Panc1 (cell line): ENCODE data around the gene CALR. TPM values are rescaled to one million over a fixed set of nuclear protein-coding genes. Genes with fewer than 3 reads are reported as not detected.
"Not testable (repeated sequence)": the region's sequence is repeated elsewhere in the genome, so short reads cannot be mapped to it uniquely, and the experiment has no call there.

Experiments
- ATAC-seq: fragments of 200-7000 bp; cut with Tn5 transposase; 2 replicates; pipeline ENCODE4 v1.9.1; 2020; ENCODE audit warnings: mild to moderate bottlenecking, moderate library complexity
- BruUV-seq: library from RNA; stranded (reverse); fragments of 400-500 nt; replicated peaks from 2 replicates; lab custom pipeline; 2021; lab: Mats Ljungman, UMichigan
- CTCF ChIA-PET: fragments of 300-600 bp; sonication (Branson Sonifier 250); formaldehyde crosslinking; loops from one replicate; lab custom pipeline; 2022; ENCODE audit warnings: antibody characterized with exemption; lab: Charles Lee
- POLR2A ChIA-PET: fragments of 300-600 bp; sonication (Branson Sonifier 250); formaldehyde crosslinking; loops from one replicate; lab custom pipeline; 2022; ENCODE audit warnings: antibody characterized with exemption; lab: Charles Lee
- DNase-seq: peaks from one replicate; pipeline ENCODE4 v3.0.0-alpha.2; 2010; ENCODE audit warnings: low read depth, low spot score
- H3K27ac ChIP-seq: 2 replicates; pipeline ENCODE4 v1.5.1; 2011; ENCODE audit warnings: mild to moderate bottlenecking, low read length, inconsistent platforms
- H3K27me3 ChIP-seq: fragments of 200-500 bp; sonication (Bioruptor generic); 2 replicates; pipeline ENCODE4 v1.6.0; 2014; ENCODE audit warnings: low read length, inconsistent platforms; ENCODE audit not compliant: control insufficient read depth, insufficient read depth
- H3K36me3 ChIP-seq: fragments of 200-500 bp; sonication (Bioruptor generic); 2 replicates; pipeline ENCODE4 v1.5.1; 2014; ENCODE audit warnings: inconsistent platforms, mild to moderate bottlenecking, low read length, moderate library complexity; ENCODE audit not compliant: control insufficient read depth, insufficient read depth
- H3K4me1 ChIP-seq: 2 replicates; pipeline ENCODE4 v1.5.1; 2011; ENCODE audit warnings: inconsistent platforms, mild to moderate bottlenecking, low read length, moderate library complexity; ENCODE audit not compliant: control insufficient read depth, insufficient read depth
- H3K4me3 ChIP-seq, 2 experiments: 2 replicates each; pipeline ENCODE4 v1.5.1; 2011 to 2012; ENCODE audit warnings: low read depth in 2 of 2, low read length in 2 of 2, mild to moderate bottlenecking in 2 of 2, inconsistent platforms in 1 of 2, moderate library complexity in 1 of 2
- H3K9me3 ChIP-seq: fragments of 200-500 bp; sonication (Bioruptor generic); 2 replicates; pipeline ENCODE4 v1.5.1; 2014; ENCODE audit warnings: low read depth, mild to moderate bottlenecking, inconsistent platforms, low read length, moderate library complexity; ENCODE audit not compliant: control insufficient read depth, insufficient read depth
- CTCF ChIP-seq: fragments of 450-650 bp; IDR thresholded peaks from 2 replicates; pipeline ENCODE4 v1.5.1; 2017; ENCODE audit warnings: mild to moderate bottlenecking
- POLR2AphosphoS5 ChIP-seq: IDR thresholded peaks from 2 replicates; pipeline ENCODE4 v1.6.1; 2012; ENCODE audit warnings: mild to moderate bottlenecking, low read depth, low read length, moderate library complexity
- REST ChIP-seq, 2 experiments: IDR thresholded peaks; 2 replicates each; pipeline ENCODE4 v1.6.1; 2011 to 2012; ENCODE audit warnings: low read depth in 2 of 2, control low read depth in 1 of 2, low read length in 1 of 2, mild to moderate bottlenecking in 1 of 2, moderate library complexity in 1 of 2; ENCODE audit not compliant: insufficient read depth in 1 of 2
- SIN3A ChIP-seq: IDR thresholded peaks from 2 replicates; pipeline ENCODE4 v1.6.1; 2012; ENCODE audit warnings: low read depth, mild to moderate bottlenecking, low read length, moderate library complexity, borderline replicate concordance; ENCODE audit not compliant: insufficient read depth
- TCF7L2 ChIP-seq: IDR thresholded peaks from 2 replicates; pipeline ENCODE4 v1.6.1; 2011; ENCODE audit warnings: mild to moderate bottlenecking, low read depth, low read length, inconsistent platforms
- in situ Hi-C: cut with HindIII; loops from 2 replicates; pipeline ENCODE4 v1.10.0; 2016; ENCODE audit warnings: low sequenced_read_pairs, low pct_unique_long_range_greater_than_20kb
- intact Hi-C: fragments of 100-400 bp; cut with micrococcal nuclease; formaldehyde crosslinking; loops from one replicate; pipeline ENCODE4 v1.10.0; 2022; ENCODE audit not compliant: unreplicated experiment
- total RNA-seq: library from RNA; stranded (reverse); gene quantifications from one replicate; pipeline ENCODE4 v1.2.1, GENCODE V29; 2021; ENCODE audit not compliant: unreplicated experiment

The CALR gene
- total RNA-seq, 1 experiment from 2014 or later: 1,060 TPM

- H3K4me1 ChIP-seq: peaks cover 33% of the 10 kb centered on the region
- ChIA-PET CTCF (no interaction called here), POLR2A (interaction anchor here (0.5 kb wide), 1 partner anchor 9 kb away, joined by 3 read pairs; no protein-coding TSS in a partner anchor)
- H3K36me3 ChIP-seq: peaks cover 13% of the 10 kb centered on the region
- no peak for TF ChIP-seq SIN3A
- TF ChIP-seq POLR2AphosphoS5: 0 out of 2 replicates have a peak, but pooled peaks have one; percentile 25
- no peak for TF ChIP-seq TCF7L2
- no peak overlapping the region for H3K4me3 ChIP-seq
- in situ Hi-C loops (no loop called here), intact Hi-C loops (no loop called here)
- DNase-seq (no peak), ATAC-seq (no peak)
- no TSS peak for BruUV-seq
- no peaks in the 10 kb centered on the region for H3K9me3 ChIP-seq
- no peak overlapping the region for H3K27ac ChIP-seq
- no peaks in the 10 kb centered on the region for H3K27me3 ChIP-seq
Measured at GRCh38 chr19:12949363-12950283, 11.2 kb downstream of the CALR start.

GRCh38 chr19:12952050-12952449, 13.6 kb downstream of the CALR start:
- CTCF ChIA-PET, H3K27ac ChIP-seq: not testable (repeated sequence)
- peaks cover 12% of the 10 kb centered on the region for H3K36me3 ChIP-seq

GRCh38 chr19:12952488-12953137, 14.2 kb downstream of the CALR start:
- Histone ChIP-seq H3K27ac (no peak overlapping the region; the same call in 1 of the 2 replicates), H3K36me3 (peaks cover 11% of the 10 kb centered on the region)

More at GRCh38 chr19:12952050-12952449, 13.6 kb downstream of the CALR start:
- H3K9me3 ChIP-seq, intact Hi-C loops, DNase-seq, H3K4me3 ChIP-seq, POLR2A ChIA-PET, BruUV-seq, in situ Hi-C loops, ATAC-seq, H3K27me3 ChIP-seq: not testable (repeated sequence)
- H3K4me1 ChIP-seq: peaks cover 36% of the 10 kb centered on the region

More at GRCh38 chr19:12952488-12953137, 14.2 kb downstream of the CALR start:
- in situ Hi-C loops (no loop called here), intact Hi-C loops (no loop called here)
- POLR2A ChIA-PET: no interaction called here
- H3K4me1 ChIP-seq: peaks cover 31% of the 10 kb centered on the region
- H3K9me3 ChIP-seq: no peaks in the 10 kb centered on the region
- H3K4me3 ChIP-seq: no peak overlapping the region
- BruUV-seq: no TSS peak
- CTCF ChIA-PET: no interaction called here
- DNase-seq (no peak), ATAC-seq (no peak)
- no peaks in the 10 kb centered on the region for H3K27me3 ChIP-seq
- TF ChIP-seq REST (IDR thresholded peaks at IDR 0.05; ENCODE audit: insufficient read depth in 1 of 2, low read depth in 2 of 2, low read length in 1 of 2): no peak
- TF ChIP-seq POLR2AphosphoS5: no peak
- no peak for TF ChIP-seq SIN3A
- TF ChIP-seq CTCF: no peak
- TF ChIP-seq TCF7L2: no peak
